HG02943 (cell line): ENCODE measurements around the gene LTBP1.
"Not testable (repeated sequence)": the region's sequence is repeated elsewhere in the genome, so short reads cannot be mapped to it uniquely, and the experiment has no call there.

ENCODE experiments used
- ATAC-seq: cut with Tn5 transposase; IDR thresholded peaks from one replicate; pipeline ENCODE4 v1.9.1; 2021; ENCODE audit warnings: mild to moderate bottlenecking, low read depth, moderate library complexity; ENCODE audit not compliant: unreplicated experiment

Gene LTBP1

GRCh38 chr2:33133454-33133952, 186.8 kb downstream of the LTBP1 start:
- ATAC-seq, result no peak

GRCh38 chr2:33134086-33134771, 187.5 kb downstream of the LTBP1 start:
- no peak for ATAC-seq

GRCh38 chr2:33134791-33135560, 188.2 kb downstream of the LTBP1 start:
- ATAC-seq, result no peak

GRCh38 chr2:33135645-33136044, 188.9 kb downstream of the LTBP1 start:
- ATAC-seq, result no peak

DNA sequence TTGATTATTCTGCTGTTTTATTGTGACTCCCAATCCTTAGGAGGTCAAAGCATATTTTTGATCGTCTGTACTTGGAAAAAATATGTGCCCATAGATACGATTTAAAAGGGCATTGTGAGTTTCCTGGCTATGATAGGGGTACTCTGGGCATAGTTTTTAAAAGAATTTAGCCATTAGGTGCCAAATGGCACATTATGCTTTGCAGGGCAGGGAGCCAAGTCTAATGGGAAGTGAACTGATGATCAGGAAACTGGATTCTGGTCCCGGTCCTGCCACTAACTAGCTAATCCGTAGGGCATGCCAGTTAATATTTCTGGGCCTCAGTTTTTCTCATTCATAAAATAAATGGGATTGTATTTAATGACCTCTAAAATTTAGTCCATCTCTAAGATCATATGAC, 189.3 kb downstream of the LTBP1 start:
- ATAC-seq, result no peak

GRCh38 chr2:33136566-33136965, 189.8 kb downstream of the LTBP1 start:
- no peak for ATAC-seq

GRCh38 chr2:33137331-33137730, 190.6 kb downstream of the LTBP1 start:
- ATAC-seq, result no peak

- ATAC-seq, result no peak
Measured at GRCh38 chr2:33139949-33140348, 193.2 kb downstream of the LTBP1 start.

- no peak for ATAC-seq
Measured at GRCh38 chr2:33141476-33141875, 194.7 kb downstream of the LTBP1 start.

- no peak for ATAC-seq
Measured at GRCh38 chr2:33142810-33143209, 196.1 kb downstream of the LTBP1 start.

DNA sequence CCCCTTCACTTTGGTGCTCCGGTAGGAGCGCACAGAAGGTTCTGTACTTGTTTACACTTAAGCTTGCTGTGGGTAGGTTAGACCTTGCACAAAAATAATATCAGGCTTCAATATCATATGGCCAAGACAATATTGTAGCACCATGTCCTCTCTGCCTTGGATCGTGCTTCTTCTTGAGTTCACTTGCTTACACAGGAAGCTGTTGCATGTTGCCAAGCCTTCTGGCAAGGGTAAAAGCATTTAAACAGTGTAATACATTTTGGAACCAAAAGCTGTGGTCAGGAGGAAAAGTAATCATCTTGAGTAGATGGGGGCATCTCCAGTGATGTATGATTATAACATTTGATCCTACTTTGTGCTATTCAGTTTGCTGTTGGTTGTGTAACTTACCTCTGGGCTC, 197.5 kb downstream of the LTBP1 start:
- ATAC-seq, result no peak

- ATAC-seq, result no peak
Measured at GRCh38 chr2:33145459-33145858, 198.7 kb downstream of the LTBP1 start.

DNA sequence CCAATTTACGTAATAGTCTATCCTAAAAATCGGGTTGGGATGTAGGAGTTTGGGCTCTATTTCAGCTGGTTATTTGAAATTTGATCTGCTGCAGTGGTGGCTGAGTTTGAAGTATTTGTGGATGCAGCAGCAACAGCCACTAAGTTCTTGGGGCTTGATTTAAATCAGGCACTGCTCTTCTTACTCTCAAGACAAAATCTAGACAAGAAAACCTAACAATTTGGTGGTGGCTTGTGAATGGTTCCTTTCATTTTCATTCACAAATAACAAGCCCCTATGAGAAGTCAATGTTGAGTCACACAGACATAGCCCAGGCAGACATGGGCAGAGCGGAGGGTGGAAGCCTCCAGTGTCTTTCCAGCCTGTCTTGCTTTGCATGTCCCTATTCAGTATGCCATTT, 199.3 kb downstream of the LTBP1 start:
- ATAC-seq, result no peak

- no peak for ATAC-seq
Measured at GRCh38 chr2:33153008-33153407, 206.3 kb downstream of the LTBP1 start.

GRCh38 chr2:33158482-33159003, 211.8 kb downstream of the LTBP1 start:
- ATAC-seq, result no peak

DNA sequence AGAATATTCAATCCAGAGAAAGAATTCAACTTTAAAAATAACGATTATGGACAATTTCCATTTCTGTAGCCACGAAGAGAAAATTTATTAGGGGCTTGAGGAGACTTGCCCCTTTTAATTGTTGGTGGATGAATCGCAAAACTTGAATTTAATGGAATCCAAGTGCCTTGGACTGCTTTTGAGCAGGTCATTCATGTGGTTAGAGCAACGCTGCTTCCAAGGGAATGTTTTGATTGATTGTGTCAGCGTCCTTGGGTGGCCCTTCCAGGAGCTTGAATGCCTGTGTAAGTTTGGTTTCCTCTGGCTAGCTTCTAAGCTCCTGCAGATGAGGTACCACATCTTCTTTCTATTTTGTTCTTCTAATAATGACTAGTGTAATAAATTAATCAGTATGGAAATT, 213.4 kb downstream of the LTBP1 start:
- ATAC-seq, result no peak

GRCh38 chr2:33166287-33166881, 219.6 kb downstream of the LTBP1 start:
- ATAC-seq, result no peak

DNA sequence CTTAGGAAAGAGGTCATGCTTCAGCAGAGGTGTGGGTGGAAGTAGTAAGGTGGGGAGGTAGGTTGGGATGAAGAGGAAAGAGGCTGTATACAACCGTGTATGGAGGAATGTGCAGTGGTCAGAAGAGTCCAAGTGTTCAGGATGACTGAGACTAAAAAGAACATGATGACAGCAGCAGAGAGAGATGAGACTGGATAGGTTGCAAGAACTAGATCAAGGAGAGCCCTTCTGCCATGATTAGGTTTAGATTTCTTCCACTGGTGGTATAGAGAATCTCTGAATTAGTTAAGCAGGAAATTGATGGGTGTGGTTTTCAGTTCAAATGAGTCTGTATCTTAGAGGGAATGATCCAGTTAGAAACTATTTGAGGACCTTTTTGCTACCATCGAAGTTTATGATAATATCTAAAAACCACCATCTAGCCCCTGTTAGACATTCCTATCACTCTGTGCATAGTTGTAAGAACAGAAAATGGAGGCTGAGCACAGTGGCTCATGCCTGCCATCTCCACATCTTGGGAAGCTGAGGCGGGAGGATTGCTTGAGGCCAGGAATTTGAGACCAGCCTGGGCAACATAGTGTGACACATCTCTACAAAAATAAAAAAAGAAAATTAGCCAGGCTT, 221.0 kb downstream of the LTBP1 start:
- no peak for ATAC-seq

DNA sequence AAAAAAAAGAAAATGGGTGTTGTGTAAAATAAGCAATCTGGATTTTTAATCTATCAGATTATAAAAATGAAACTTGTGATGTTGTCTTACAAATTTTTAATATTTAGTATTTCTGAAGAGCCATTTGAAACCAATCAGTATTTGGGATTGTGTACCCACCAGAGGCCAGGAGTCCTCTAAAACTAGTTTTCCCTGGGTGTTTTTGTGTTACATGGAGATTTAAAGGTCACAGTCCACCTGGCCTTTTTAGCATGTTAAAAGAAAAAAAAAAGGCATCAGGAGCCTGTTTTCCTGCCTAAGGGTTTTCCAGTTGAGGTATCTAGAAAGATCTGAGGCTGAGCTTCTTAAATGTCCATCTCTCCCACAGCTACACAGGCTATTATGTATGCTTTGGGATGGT, 221.7 kb downstream of the LTBP1 start:
- ATAC-seq, result no peak

GRCh38 chr2:33168922-33169321, 222.2 kb downstream of the LTBP1 start:
- ATAC-seq, result no peak

DNA sequence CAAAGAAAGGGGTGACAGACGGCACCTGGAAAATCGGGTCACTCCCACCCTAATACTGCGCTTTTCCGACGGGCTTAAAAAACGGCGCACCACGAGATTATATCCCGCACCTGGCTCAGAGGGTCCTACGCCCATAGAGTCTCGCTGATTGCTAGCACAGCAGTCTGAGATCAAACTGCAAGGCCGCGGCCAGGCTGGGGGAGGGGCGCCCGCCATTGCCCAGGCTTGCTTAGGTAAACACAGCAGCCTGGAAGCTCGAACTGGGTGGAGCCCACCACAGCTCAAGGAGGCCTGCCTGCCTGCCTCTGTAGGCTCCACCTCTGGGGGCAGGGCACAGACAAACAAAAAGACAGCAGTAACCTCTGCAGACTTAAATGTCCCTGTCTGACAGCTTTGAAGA, 223.5 kb downstream of the LTBP1 start:
- not testable (repeated sequence) for ATAC-seq
